CD14-positive monocyte (primary cell): Measurements from ENCODE around the gene GPR156. TPM values are rescaled to one million over a fixed set of nuclear protein-coding genes. Genes with fewer than 3 reads are reported as not detected.

ENCODE experiments used
- DNase-seq, 3 donors: peaks; one replicate each; pipeline ENCODE4 v3.0.0-alpha.2; 2011 to 2022
- H2AFZ ChIP-seq: 2 replicates; pipeline ENCODE4 v1.6.0; 2012; ENCODE audit warnings: mild to moderate bottlenecking, low read depth, low read length, inconsistent platforms; ENCODE audit not compliant: insufficient read depth, poor library complexity, severe bottlenecking
- H3K27ac ChIP-seq, 2 donors: 1 replicate in 1 of 2; 2 replicates in 1 of 2; pipeline ENCODE4 v1.5.1; 2012 to 2013; ENCODE audit warnings: low read length in 2 of 2, control low read depth in 1 of 2, inconsistent platforms in 1 of 2, low read depth in 1 of 2, mild to moderate bottlenecking in 1 of 2
- H3K27me3 ChIP-seq, 2 donors: one replicate each; pipeline versions ENCODE4 v1.6.0 to v1.6.1; 2011 to 2013; ENCODE audit warnings: low read length in 2 of 2; ENCODE audit not compliant: control insufficient read depth in 2 of 2, insufficient read depth in 2 of 2
- H3K36me3 ChIP-seq, 2 donors: replicated peaks in 1 of 2; 1 replicate in 1 of 2; 2 replicates in 1 of 2; pipeline versions ENCODE4 v1.5.1 to v1.6.1; 2012 to 2013; ENCODE audit warnings: low read length in 2 of 2, control low read depth in 1 of 2, inconsistent platforms in 1 of 2, mild to moderate bottlenecking in 1 of 2; ENCODE audit not compliant: insufficient read depth in 2 of 2, control insufficient read depth in 1 of 2
- H3K4me1 ChIP-seq, 2 donors: 1 replicate in 1 of 2; 2 replicates in 1 of 2; pipeline versions ENCODE4 v1.5.1 to v1.6.1; 2012 to 2013; ENCODE audit warnings: low read length in 2 of 2, control low read depth in 1 of 2, inconsistent platforms in 1 of 2, mild to moderate bottlenecking in 1 of 2, moderate library complexity in 1 of 2; ENCODE audit not compliant: insufficient read depth in 2 of 2, control insufficient read depth in 1 of 2
- H3K4me2 ChIP-seq: replicated peaks from 2 replicates; pipeline ENCODE3; 2012; ENCODE audit warnings: low read length, moderate library complexity, mild to moderate bottlenecking; ENCODE audit not compliant: poor library complexity, severe bottlenecking; ENCODE audit errors: extremely low read depth
- H3K4me3 ChIP-seq, 3 experiments: fragments of 200-600 bp in 1 of 3; sonication (generic) in 1 of 3; replicated peaks in 1 of 3; 1 replicate in 2 of 3; 2 replicates in 1 of 3; pipeline ENCODE4 v1.5.1; 2011 to 2013; ENCODE audit warnings: low read length in 3 of 3, mild to moderate bottlenecking in 3 of 3, control low read depth in 2 of 3, low read depth in 2 of 3, inconsistent platforms in 1 of 3, moderate library complexity in 1 of 3
- H3K79me2 ChIP-seq: 2 replicates; pipeline ENCODE4 v1.6.0; 2012; ENCODE audit warnings: mild to moderate bottlenecking, control low read depth, inconsistent platforms, low read length, moderate library complexity; ENCODE audit not compliant: insufficient read depth
- H3K9ac ChIP-seq: 2 replicates; pipeline ENCODE4 v1.6.0; 2017; ENCODE audit warnings: low read length, mild to moderate bottlenecking; ENCODE audit not compliant: insufficient read depth, poor library complexity, severe bottlenecking
- H3K9me3 ChIP-seq, 2 donors: replicated peaks in 1 of 2; 1 replicate in 1 of 2; 2 replicates in 1 of 2; pipeline versions ENCODE4 v1.5.1 to v1.6.1; 2012 to 2013; ENCODE audit warnings: low read length in 2 of 2, control low read depth in 1 of 2; ENCODE audit not compliant: control insufficient read depth in 1 of 2, insufficient read depth in 1 of 2
- H4K20me1 ChIP-seq: 2 replicates; pipeline ENCODE4 v1.6.0; 2012; ENCODE audit warnings: mild to moderate bottlenecking, low read length, control low read depth, moderate library complexity; ENCODE audit not compliant: insufficient read depth
- H3K27ac Mint-ChIP-seq, 7 donors: one replicate each; pipeline ENCODE4 v1.8.0; 2020; ENCODE audit warnings: mild to moderate bottlenecking in 7 of 7, mixed read lengths in 7 of 7, moderate library complexity in 6 of 7, inconsistent platforms in 2 of 7
- H3K27me3 Mint-ChIP-seq, 3 donors: one replicate each; pipeline ENCODE4 v1.8.0; 2021 to 2022; ENCODE audit warnings: low read depth in 3 of 3, mild to moderate bottlenecking in 3 of 3, mixed read lengths in 3 of 3, moderate library complexity in 3 of 3, inconsistent platforms in 1 of 3
- H3K36me3 Mint-ChIP-seq, 2 donors: one replicate each; pipeline ENCODE4 v1.8.0; 2020; ENCODE audit warnings: mixed read lengths in 2 of 2, inconsistent platforms in 1 of 2, mild to moderate bottlenecking in 1 of 2
- H3K4me1 Mint-ChIP-seq: one replicate; pipeline ENCODE4 v1.8.0; 2020; ENCODE audit warnings: mild to moderate bottlenecking, mixed read lengths
- H3K4me3 Mint-ChIP-seq, 2 donors: one replicate each; pipeline ENCODE4 v1.8.0; 2020; ENCODE audit warnings: mild to moderate bottlenecking in 2 of 2, mixed read lengths in 2 of 2, moderate library complexity in 1 of 2
- H3K9me3 Mint-ChIP-seq, 7 donors: one replicate each; pipeline ENCODE4 v1.8.0; 2020 to 2022; ENCODE audit warnings: mixed read lengths in 7 of 7, mild to moderate bottlenecking in 6 of 7, moderate library complexity in 6 of 7, inconsistent platforms in 2 of 7
- CTCF ChIP-seq: fragments of 200-600 bp; IDR thresholded peaks from one replicate; pipeline ENCODE4 v1.8.0; 2022; ENCODE audit warnings: antibody characterized with exemption, mild to moderate bottlenecking
- WGBS: methylation state at CpG from one replicate; pipeline ENCODE4 v1.1.5; 2013; ENCODE audit warnings: missing lambda C conversion rate; ENCODE audit not compliant: insufficient coverage; 5-methylcytosine and 5-hydroxymethylcytosine counted together
- intact Hi-C, 2 donors: fragments of 100-400 bp; cut with micrococcal nuclease; formaldehyde crosslinking; loops; one replicate each; pipeline versions ENCODE4 v1.15.0 to v1.15.1; 2023
- polyA plus RNA-seq, 3 donors: library from polyadenylated mRNA; depleted of rRNA in 1 of 3; unstranded in 2 of 3; stranded (reverse) in 1 of 3; fragments of 300-500 nt in 2 of 3; fragments of >200 nt in 1 of 3; fragmentation: Illumina TruSeq in 2 of 3; gene quantifications; 1 replicate in 2 of 3; 2 replicates in 1 of 3; pipeline ENCODE4 v1.2.3, GENCODE V29; 2012 to 2021

The GPR156 gene
- polyA plus RNA-seq, 3 donors, result not detected

GRCh38 chr3:120173056-120173675, 111.9 kb downstream of the GPR156 start:
- Histone ChIP-seq H4K20me1 (no peaks in the 10 kb centered on the region), H3K36me3 (no peaks in the 10 kb centered on the region), H3K9ac (no peak overlapping the region), H3K4me2 (no peak overlapping the region), H3K27ac (no peak overlapping the region), H3K4me3 (no peak overlapping the region), H3K27me3 (no peaks in the 10 kb centered on the region), H3K79me2 (no peaks in the 10 kb centered on the region), H3K9me3 (no peaks in the 10 kb centered on the region), H3K4me1 (peaks cover 0 to 8% of the 10 kb centered on the region in 2 donors), H2AFZ (no peak overlapping the region)
- intact Hi-C loops, result no loop called here
- Mint-ChIP-seq H3K4me3 (no peak overlapping the region), H3K4me1 (peaks cover 12% of the 10 kb centered on the region), H3K9me3 (peaks cover 0 to 4% (median 0%) of the 10 kb centered on the region in 7 donors), H3K27me3 (peaks cover 3 to 4% (median 4%) of the 10 kb centered on the region in 3 donors), H3K36me3 (peaks cover 0 to 1% of the 10 kb centered on the region in 2 donors), H3K27ac (no peak overlapping the region)
- TF ChIP-seq CTCF, result no peak
- no peak for DNase-seq
- 93% methylated on average over 3 of the region's 6 CpGs for WGBS

- Histone ChIP-seq H3K4me3 (no peak overlapping the region), H3K79me2 (no peaks in the 10 kb centered on the region), H3K4me2 (no peak overlapping the region), H4K20me1 (no peaks in the 10 kb centered on the region), H3K9me3 (no peaks in the 10 kb centered on the region), H3K27ac (no peak overlapping the region), H3K36me3 (no peaks in the 10 kb centered on the region), H3K4me1 (no peaks in the 10 kb centered on the region), H2AFZ (no peak overlapping the region), H3K27me3 (no peaks in the 10 kb centered on the region), H3K9ac (no peak overlapping the region)
- DNase-seq, result no peak
- TF ChIP-seq CTCF, result no peak
- peaks cover 2 to 4% (median 3%) of the 10 kb centered on the region in 3 donors for H3K27me3 Mint-ChIP-seq
- H3K4me3 Mint-ChIP-seq, result no peak overlapping the region
- H3K4me1 Mint-ChIP-seq, result peaks cover 2% of the 10 kb centered on the region
- H3K27ac Mint-ChIP-seq, result no peak overlapping the region
- 69% methylated on average over 5 of the region's 6 CpGs for WGBS
- intact Hi-C loops, result no loop called here
- H3K36me3 Mint-ChIP-seq, result peaks cover 0 to 1% of the 10 kb centered on the region in 2 donors
- peaks cover 0 to 4% (median 0%) of the 10 kb centered on the region in 7 donors for H3K9me3 Mint-ChIP-seq
Observed at GRCh38 chr3:120172070-120172469, 113.0 kb downstream of the GPR156 start.
